ENCODE measurements around the gene SERTAD1. TPM values are rescaled to one million over a fixed set of nuclear protein-coding genes. Genes with fewer than 3 reads are reported as not detected.
A peak's percentile ranks its signal among the peaks of the same experiment; 100 is the strongest.

SERTAD1 gene
- total and polyA plus RNA-seq, 11 donors, result 7.6 to 40.2 (median 11.5) TPM

- 0 to 1% (median 0%) methylated on average over 53 to 72 of the region's 72 CpGs for WGBS, 4 donors
- intact Hi-C loops (cut with DNase I), result loop anchor here in 7 of 10 donors (1.0 to 5.0 kb wide), 8 partner anchors 10 to 97 kb away; partner anchors contain the start of genes SERTAD1 (in 3 of the 7), BLVRB (in 2 of the 7), C19orf47 (in 1 of the 7) and PLD3 (in 1 of the 7)
- peak; percentile 97 to 99 (median 98) for DNase-seq
- H3K4me1 ChIP-seq, result peaks cover 5 to 31% (median 23%) of the 10 kb centered on the region in 12 donors
- peaks cover 0 to 51% (median 41%) of the 10 kb centered on the region in 9 donors for H3K36me3 ChIP-seq
- peak; percentile 68 to 86 (median 84) for ATAC-seq
- H3K27ac ChIP-seq, result peak within 1 kb of the TSS; percentile 89 to 100 (median 98)
- H3K9me3 ChIP-seq, result no peaks in the 10 kb centered on the region
- H3K4me3 ChIP-seq, result peak within 1 kb of the TSS; percentile 62 to 99 (median 90)
- peak; percentile 89 to 95 for TF ChIP-seq POLR2A (IDR thresholded peaks at IDR 0.05)
- TF ChIP-seq CTCF (IDR thresholded peaks at IDR 0.05), result peak in 1 of 12 donors; percentile 14
- H3K27me3 ChIP-seq, result no peaks in the 10 kb centered on the region
Observed at GRCh38 chr19:40444000-40444824, 18.4 kb upstream of the SERTAD1 start, which contains the start of gene SERTAD3. Gene SERTAD3 (minus strand): TSS chr19:40444335. CDS start chr19:40442080, 2,255 bp downstream.

GRCh38 chr19:40443131-40443999 is 17.6 kb upstream of the SERTAD1 start:
- Histone ChIP-seq H3K27ac (peak overlapping the region; percentile 89 to 100 (median 98)), H3K27me3 (no peaks in the 10 kb centered on the region), H3K4me1 (peaks cover 5 to 31% (median 23%) of the 10 kb centered on the region in 12 donors), H3K4me3 (peak overlapping the region; percentile 62 to 99 (median 90)), H3K36me3 (peaks cover 0 to 43% (median 33%) of the 10 kb centered on the region in 9 donors), H3K9me3 (no peaks in the 10 kb centered on the region)
- TF ChIP-seq CTCF (IDR thresholded peaks at IDR 0.05), result no peak
- TF ChIP-seq POLR2A (IDR thresholded peaks at IDR 0.05), result peak in 1 of 2 donors; percentile 74
- ATAC-seq, result peak; percentile 88 to 93 (median 92)
- intact Hi-C loops (cut with DNase I), result loop anchor here in 6 of 10 donors (1.0 to 5.0 kb wide), 7 partner anchors 9 to 96 kb away; partner anchors contain the start of genes SERTAD1 (in 2 of the 6), C19orf47 (in 1 of the 6) and PLD3 (in 1 of the 6)
- WGBS, 4 donors, result 0% methylated on average over 30 to 52 of the region's 52 CpGs
- peak; percentile 99 to 100 (median 100) for DNase-seq

- 20 to 25% (median 21%) methylated on average over 20 to 22 of the region's 22 CpGs for WGBS, 4 donors
- ATAC-seq (no peak), DNase-seq (no peak)
- Histone ChIP-seq H3K36me3 (peaks cover 0 to 34% (median 25%) of the 10 kb centered on the region in 9 donors), H3K27me3 (no peaks in the 10 kb centered on the region), H3K4me1 (peaks cover 5 to 31% (median 23%) of the 10 kb centered on the region in 12 donors), H3K4me3 (peak overlapping the region; percentile 13 to 99 (median 90)), H3K9me3 (no peaks in the 10 kb centered on the region), H3K27ac (peak overlapping the region; percentile 1 to 100 (median 98))
- TF ChIP-seq POLR2A (IDR thresholded peaks at IDR 0.05), result no peak
- TF ChIP-seq CTCF (IDR thresholded peaks at IDR 0.05), result no peak
- intact Hi-C loops (cut with DNase I), result loop anchor here in 6 of 10 donors (1.0 to 5.0 kb wide), 7 partner anchors 8 to 95 kb away; partner anchors contain the start of genes SERTAD1 (in 2 of the 6), C19orf47 (in 1 of the 6) and PLD3 (in 1 of the 6)
Observed at GRCh38 chr19:40442328-40443130, 16.7 kb upstream of the SERTAD1 start.

Data from heart left ventricle (tissue), 16 donors.